ENCODE results near the gene CAMK1D. TPM values are rescaled to one million over a fixed set of nuclear protein-coding genes. Genes with fewer than 3 reads are reported as not detected.

The CAMK1D gene
- total RNA-seq, 1 donor from 2014 or later = 8.9 TPM

DNA sequence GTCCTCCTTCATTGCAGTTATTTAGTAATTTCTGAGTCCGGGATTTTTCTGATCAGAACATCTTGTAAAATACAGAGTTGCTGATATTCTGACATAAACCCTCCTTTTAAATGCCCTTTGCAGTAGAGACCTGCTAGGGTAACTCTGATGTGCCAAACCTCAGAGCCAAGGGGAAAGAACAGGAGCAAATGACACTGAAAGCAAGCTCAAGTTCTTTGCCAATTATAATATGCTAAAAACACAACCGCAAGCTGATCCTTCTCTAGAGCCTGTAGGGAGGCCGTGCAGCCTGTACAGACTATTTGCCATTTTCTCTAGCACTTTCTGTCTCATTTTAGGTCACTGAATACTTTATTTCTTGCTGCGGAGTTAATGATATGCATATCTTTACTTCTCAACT, 240.4 kb downstream of the CAMK1D start:
- DNase-seq (no peak), ATAC-seq (no peak)
- intact Hi-C loops (cut with micrococcal nuclease) = no loop called here

DNA sequence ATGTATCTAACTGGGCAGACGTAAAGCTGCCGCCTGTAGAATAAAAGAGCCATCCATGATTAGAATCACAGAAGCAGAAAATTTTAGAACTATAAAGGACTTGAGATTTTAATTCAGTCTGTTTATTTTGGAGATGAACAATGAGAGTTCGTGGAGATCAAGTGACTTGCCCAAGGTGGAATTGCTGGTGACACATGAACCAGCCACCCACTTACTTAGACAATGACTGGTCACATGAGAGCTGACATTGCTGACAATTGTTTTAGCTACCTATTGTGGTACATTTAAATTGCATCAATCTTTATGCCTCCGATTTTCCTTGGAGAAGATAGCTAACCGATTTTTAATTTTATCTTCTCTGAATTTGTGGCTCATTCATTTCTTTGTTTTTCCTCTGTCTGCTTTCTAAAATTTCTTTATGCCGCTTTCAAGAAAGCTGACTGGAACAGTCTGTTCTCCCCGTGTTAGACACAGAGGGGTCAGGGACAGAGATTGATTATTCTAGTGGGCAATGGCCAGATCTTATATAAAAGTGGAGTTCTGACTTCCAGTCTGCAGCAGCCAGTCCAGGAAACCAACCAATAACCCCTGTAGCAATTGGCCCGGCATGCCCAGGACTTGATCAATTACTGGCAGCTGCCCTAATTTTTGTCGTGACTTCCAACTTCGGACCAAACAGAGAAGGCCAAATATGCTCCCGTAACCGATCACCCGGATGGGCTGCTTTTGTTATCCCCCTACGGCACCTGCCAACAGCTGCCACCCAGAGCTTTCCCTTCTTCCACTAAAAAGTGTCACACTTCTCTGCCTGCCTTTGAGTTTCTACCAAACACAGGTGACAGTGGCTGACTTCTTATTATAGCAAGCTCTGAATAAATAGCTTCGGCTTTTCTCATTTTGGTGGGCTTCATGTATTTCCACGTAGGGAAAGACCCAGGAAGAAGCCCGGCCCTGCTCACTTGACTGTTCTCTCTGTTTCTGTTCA, 241.6 kb downstream of the CAMK1D start:
- intact Hi-C loops (cut with micrococcal nuclease) = no loop called here
- DNase-seq (no peak), ATAC-seq (no peak)

GRCh38 chr10:12592967-12593366, 243.6 kb downstream of the CAMK1D start:
- intact Hi-C loops (cut with micrococcal nuclease) = no loop called here
- DNase-seq = no peak
- no peak for ATAC-seq

- ATAC-seq (no peak), DNase-seq (no peak)
- intact Hi-C loops (cut with micrococcal nuclease) = no loop called here
These were observed 245.1 kb downstream of the CAMK1D start for GRCh38 chr10:12594448-12594944.

DNA sequence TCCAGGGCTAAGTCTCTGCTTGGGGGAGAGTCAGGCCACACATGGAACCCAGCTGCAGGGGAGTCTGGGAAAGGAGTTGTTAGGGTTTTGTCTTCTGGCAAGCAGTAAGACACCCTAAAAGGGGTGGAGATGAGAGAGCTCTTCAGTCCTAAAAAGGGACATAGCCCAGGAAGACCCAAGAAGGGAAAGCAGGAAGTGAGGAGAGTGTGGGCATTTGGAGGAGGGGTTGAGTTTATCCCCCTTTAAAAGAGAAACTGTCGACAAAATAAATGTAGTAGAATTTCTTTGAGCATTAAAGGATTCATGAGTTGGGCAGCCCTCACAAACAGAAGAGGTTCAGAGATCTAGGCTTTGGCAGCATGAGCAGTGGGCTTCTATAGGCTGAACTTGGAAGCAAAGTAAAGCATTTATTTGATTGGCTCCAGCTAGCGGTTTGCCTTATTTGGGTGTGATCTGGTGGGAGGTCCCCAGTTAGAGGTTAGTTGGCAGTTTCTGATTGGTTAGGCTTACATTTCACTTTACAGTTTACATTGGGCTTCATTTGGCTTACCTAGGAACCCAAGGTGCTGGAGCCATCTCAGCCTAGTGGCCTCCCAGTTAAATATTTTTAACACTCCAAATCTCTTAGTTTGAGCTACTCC, 246.7 kb downstream of the CAMK1D start:
- intact Hi-C loops (cut with micrococcal nuclease) = no loop called here
- DNase-seq = no peak
- no peak for ATAC-seq

GRCh38 chr10:12597176-12597575, 247.8 kb downstream of the CAMK1D start:
- intact Hi-C loops (cut with micrococcal nuclease) = no loop called here
- no peak for ATAC-seq

GRCh38 chr10:12597788-12598765, 248.7 kb downstream of the CAMK1D start:
- intact Hi-C loops (cut with micrococcal nuclease) = no loop called here
- ATAC-seq = no peak
- DNase-seq = no peak

More at GRCh38 chr10:12597176-12597575, 247.8 kb downstream of the CAMK1D start:
- no peak for DNase-seq

DNA sequence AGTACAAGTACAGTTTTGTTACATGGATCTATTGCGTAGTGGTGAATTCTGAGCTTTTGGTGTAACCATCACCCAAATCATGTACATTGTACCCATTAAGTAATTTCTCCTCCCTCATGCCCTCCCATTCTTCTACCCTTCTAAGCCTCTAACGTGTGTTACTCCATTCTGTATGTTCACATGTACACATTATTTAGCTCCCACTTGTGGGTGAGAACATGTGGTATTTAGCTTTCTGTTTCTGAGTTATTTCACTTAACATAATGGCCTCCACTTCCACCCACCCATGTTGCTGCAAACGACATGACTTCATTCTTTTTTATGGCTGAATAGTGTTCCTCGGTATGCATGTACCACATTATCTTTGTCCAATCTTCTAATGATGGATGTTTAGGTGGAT, 251.3 kb downstream of the CAMK1D start:
- no peak for ATAC-seq
- DNase-seq = no peak
- intact Hi-C loops (cut with micrococcal nuclease) = no loop called here

GRCh38 chr10:12602521-12602920, 253.2 kb downstream of the CAMK1D start:
- DNase-seq (no peak), ATAC-seq (no peak)
- intact Hi-C loops (cut with micrococcal nuclease) = no loop called here

- DNase-seq (no peak), ATAC-seq (no peak)
- intact Hi-C loops (cut with micrococcal nuclease) = no loop called here
These were observed 254.6 kb downstream of the CAMK1D start for GRCh38 chr10:12603766-12604470.

DNA sequence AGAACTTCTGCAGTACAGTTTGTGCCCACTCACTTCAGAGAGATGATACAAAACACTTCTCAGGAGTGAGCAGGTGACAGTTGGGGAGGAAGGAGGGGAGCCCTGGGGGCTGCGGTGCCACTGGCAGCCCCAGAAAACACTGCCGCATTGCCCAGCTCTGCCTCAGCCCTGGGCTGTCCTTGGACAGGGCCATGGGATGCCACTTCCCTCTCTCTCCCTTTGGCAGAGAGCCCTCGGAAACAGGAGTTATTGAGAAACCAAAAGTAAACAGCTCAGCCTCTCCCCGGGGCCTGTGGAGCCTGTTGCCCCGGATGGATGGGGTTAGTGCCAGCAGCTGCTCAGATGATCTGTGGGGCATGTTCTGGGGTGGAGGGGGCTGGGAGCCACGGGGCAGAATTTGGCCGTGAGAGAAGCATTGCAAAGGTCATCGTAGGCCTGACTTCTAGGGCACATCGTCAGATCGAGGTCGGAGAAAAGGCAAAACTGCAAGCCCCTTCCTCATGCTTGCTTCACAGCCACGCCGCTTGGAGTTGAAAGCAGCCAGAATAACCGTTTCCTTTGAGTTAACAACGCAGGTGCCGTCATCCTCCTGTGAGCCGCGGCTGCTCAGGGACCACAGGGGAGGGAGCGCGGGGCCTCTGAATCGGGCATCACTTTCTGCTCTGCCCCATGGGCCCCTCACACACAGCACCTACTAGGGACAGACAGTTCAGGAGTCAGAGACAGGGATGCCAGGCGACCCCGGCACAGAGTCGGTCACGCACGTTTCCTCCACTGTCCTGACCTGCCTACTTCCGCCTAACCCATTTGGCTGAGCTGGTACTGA, 256.4 kb downstream of the CAMK1D start:
- intact Hi-C loops (cut with micrococcal nuclease) = no loop called here
- ATAC-seq (peak; percentile 89), DNase-seq (peak; percentile 68)

DNA sequence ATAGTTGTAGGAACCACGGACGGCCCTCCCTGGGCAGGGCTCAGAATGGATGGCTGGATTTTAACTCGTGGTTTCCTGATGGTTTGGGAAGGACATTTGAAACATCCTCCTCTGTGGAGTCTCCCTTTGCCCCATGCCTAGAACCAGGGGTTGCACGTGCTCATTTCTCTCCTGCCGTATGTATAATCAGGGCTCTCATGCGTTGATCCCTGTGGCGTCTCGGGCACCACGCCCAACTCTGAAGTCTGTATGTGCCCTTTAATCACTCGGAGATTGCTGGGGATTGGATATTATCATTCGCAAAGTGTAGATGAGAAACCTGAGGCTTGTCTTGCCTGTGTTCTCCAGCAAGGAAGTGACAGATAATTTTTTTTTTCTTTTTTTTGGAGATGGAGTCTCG, 257.1 kb downstream of the CAMK1D start:
- intact Hi-C loops (cut with micrococcal nuclease) = no loop called here
- no peak for ATAC-seq
- DNase-seq = no peak

- DNase-seq (no peak), ATAC-seq (no peak)
- intact Hi-C loops (cut with micrococcal nuclease) = no loop called here
These were observed 259.4 kb downstream of the CAMK1D start for GRCh38 chr10:12608761-12609160.

DNA sequence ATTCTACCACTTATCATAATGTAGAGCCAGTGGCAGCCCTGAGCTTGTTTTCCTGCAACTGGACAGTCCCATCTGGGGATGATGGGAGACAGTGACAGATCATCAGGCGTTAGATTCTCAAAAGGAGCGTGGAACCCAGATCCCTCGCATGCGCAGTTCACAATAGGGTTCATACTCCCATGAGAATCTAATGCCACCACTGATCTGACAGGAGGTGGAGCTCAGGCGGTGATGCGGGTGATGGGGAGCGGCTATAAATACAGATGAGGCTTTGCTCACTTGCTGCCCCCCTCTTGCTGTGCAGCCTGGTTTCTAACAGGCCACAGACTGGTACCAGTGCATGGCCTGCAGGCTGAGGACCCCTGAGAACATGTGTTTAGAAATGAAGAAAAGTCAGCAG, 260.1 kb downstream of the CAMK1D start:
- ATAC-seq = no peak
- intact Hi-C loops (cut with micrococcal nuclease) = no loop called here

GRCh38 chr10:12613136-12613535, 263.8 kb downstream of the CAMK1D start:
- DNase-seq = no peak
- no peak for ATAC-seq
- intact Hi-C loops (cut with micrococcal nuclease) = no loop called here

More for the DNA sequence above, 260.1 kb downstream of the CAMK1D start:
- no peak for DNase-seq

DNA sequence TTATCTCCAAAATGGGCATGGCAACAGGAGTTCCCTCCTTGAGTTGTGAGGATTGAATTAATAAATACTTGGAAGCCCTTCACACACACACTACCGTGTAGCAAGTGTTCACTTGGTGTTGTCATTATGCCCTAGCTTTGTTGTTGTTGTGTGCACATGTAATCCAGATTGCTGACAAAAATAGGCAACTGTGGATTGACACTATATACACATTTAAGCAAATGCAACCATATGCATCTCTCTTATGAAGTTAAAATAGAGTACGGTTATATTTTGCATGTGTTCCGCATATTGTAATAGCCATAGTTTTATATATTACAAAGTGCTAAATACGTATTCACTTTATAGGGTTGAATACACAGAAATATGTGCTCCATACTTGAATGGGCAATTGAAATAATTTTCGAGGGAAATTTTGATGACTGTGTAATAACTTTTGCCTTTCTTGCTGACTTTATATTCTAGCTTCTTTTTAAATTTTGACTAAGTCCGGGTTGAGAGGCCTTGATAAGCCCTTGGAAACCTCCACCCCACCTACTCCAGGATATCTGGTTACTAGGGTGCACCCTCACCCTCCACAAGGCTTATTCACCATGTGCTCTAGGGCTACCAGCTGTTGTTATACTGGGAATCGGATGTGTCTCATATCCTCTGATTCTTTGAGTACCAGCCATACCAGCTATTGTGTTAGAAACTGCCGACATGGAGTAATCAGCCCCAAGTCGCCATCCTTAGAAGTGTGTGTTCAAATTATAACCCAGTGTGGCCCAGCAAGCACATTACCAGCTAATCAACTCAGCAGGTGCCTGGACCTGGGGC, 265.0 kb downstream of the CAMK1D start:
- intact Hi-C loops (cut with micrococcal nuclease) = no loop called here
- no peak for DNase-seq
- ATAC-seq = no peak

All from left ventricle myocardium superior (tissue), 1 donor.